Esophagus squamous epithelium (tissue), 5 donors: ENCODE data around the gene SLC9B1. TPM values are rescaled to one million over a fixed set of nuclear protein-coding genes. Genes with fewer than 3 reads are reported as not detected.
A peak's percentile ranks its signal among the peaks of the same experiment; 100 is the strongest.
"Not testable (repeated sequence)": the region's sequence is repeated elsewhere in the genome, so short reads cannot be mapped to it uniquely, and the experiment has no call there.

Experiments
- DNase-seq: peaks from one replicate; lab custom pipeline; 2025; lab: John Stamatoyannopoulos, UW
- H3K27ac ChIP-seq, 4 donors: fragments of 200-600 bp; sonication (generic); one replicate each; pipeline ENCODE4 v1.5.1; 2016 to 2019; ENCODE audit warnings: mild to moderate bottlenecking in 1 of 4
- H3K27me3 ChIP-seq, 4 donors: fragments of 200-600 bp; sonication (generic); 1 replicate in 3 of 4; 2 replicates in 1 of 4; pipeline versions ENCODE4 v1.5.1 to v1.6.0; 2017 to 2021; ENCODE audit warnings: antibody characterized with exemption in 1 of 4
- H3K36me3 ChIP-seq, 3 donors: fragments of 200-600 bp; sonication (generic); one replicate each; pipeline ENCODE4 v1.5.1; 2016 to 2019
- H3K4me1 ChIP-seq, 3 donors: fragments of 200-600 bp; sonication (generic); one replicate each; pipeline ENCODE4 v1.5.1; 2017 to 2019
- H3K4me3 ChIP-seq, 4 donors: fragments of 200-600 bp; sonication (generic); 1 replicate in 3 of 4; 2 replicates in 1 of 4; pipeline ENCODE4 v1.5.1; 2016 to 2019; ENCODE audit warnings: mild to moderate bottlenecking in 2 of 4, moderate library complexity in 1 of 4
- H3K9me3 ChIP-seq, 3 donors: fragments of 200-600 bp; sonication (generic); one replicate each; pipeline ENCODE4 v1.5.1; 2016 to 2019
- CTCF ChIP-seq, 6 experiments: fragments of 450-650 bp in 4 of 6; fragments of 200-600 bp in 2 of 6; sonication (generic) in 2 of 6; IDR thresholded peaks; one replicate each; pipeline ENCODE4 v1.5.1; 2016 to 2019; ENCODE audit warnings: antibody characterized with exemption in 6 of 6, mild to moderate bottlenecking in 4 of 6, moderate library complexity in 4 of 6
- POLR2A ChIP-seq, 4 donors: fragments of 450-650 bp; IDR thresholded peaks; one replicate each; pipeline ENCODE4 v1.6.1; 2017; ENCODE audit warnings: antibody characterized with exemption in 4 of 4, mild to moderate bottlenecking in 4 of 4, moderate library complexity in 3 of 4
- WGBS, 2 donors: methylation state at CpG; one replicate each; pipeline ENCODE4 v1.1.5; 2018; 5-methylcytosine and 5-hydroxymethylcytosine counted together
- intact Hi-C: fragments of 100-400 bp; cut with DNase I; formaldehyde crosslinking; loops from one replicate; pipeline ENCODE4 v1.15.0; 2022
- total RNA-seq, 4 donors: library from RNA; depleted of rRNA; stranded (reverse); fragments of >200 nt; gene quantifications; one replicate each; pipeline ENCODE4 v1.1.0, GENCODE V29; 2016
- donor health status: DM: yes; HTN: yes; CAD: no.

The SLC9B1 gene
- total RNA-seq, 4 donors from 2014 or later, result 0.49 to 0.76 TPM; not detected in 2

DNA sequence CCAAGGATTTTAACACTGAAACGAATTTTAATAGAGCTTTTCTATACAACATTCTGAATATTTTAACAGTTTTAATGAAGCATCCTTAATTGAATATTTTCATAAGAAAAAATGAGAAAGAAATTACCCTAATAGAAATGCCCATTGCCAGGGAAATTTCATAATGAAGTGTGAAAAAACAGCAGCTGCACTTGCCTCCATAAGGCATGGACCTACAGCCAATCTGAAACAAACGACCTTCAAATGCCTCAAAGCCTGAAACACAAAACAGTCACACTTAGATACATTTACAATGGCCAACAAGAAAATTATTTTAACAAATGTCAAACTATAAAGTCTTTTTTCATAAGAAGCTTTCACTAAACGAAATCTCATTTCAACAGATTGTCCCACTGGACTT, 74.4 kb downstream of the SLC9B1 start:
- no peaks in the 10 kb centered on the region for H3K9me3 ChIP-seq
- no peak overlapping the region for H3K27ac ChIP-seq
- no peak overlapping the region for H3K4me3 ChIP-seq
- TF ChIP-seq CTCF (IDR thresholded peaks at IDR 0.05) (no peak), POLR2A (IDR thresholded peaks at IDR 0.05) (no peak)
- H3K4me1 ChIP-seq, result no peaks in the 10 kb centered on the region
- DNase-seq, result no peak
- 63 to 70% methylated on average over 3 of the region's 3 CpGs for WGBS, 2 donors
- intact Hi-C loops, result no loop called here
- H3K36me3 ChIP-seq, result no peaks in the 10 kb centered on the region
- no peaks in the 10 kb centered on the region for H3K27me3 ChIP-seq

GRCh38 chr4:102938063-102938462, 81.4 kb downstream of the SLC9B1 start:
- H3K9me3 ChIP-seq, H3K27me3 ChIP-seq, H3K4me3 ChIP-seq, H3K27ac ChIP-seq, H3K36me3 ChIP-seq, H3K4me1 ChIP-seq, DNase-seq, intact Hi-C loops: not testable (repeated sequence)
- 73 to 83% methylated on average over 2 of the region's 2 CpGs for WGBS, 2 donors

GRCh38 chr4:102935716-102936115, 83.8 kb downstream of the SLC9B1 start:
- 79 to 82% methylated on average over 2 of the region's 2 CpGs for whole genome bisulfite sequencing, 2 donors
- H3K4me1 ChIP-seq, result no peaks in the 10 kb centered on the region
- H3K4me3 ChIP-seq, result no peak overlapping the region
- H3K27ac ChIP-seq, result no peak overlapping the region
- intact Hi-C loops, result no loop called here
- no peaks in the 10 kb centered on the region for H3K27me3 ChIP-seq
- no peak for TF ChIP-seq POLR2A (IDR thresholded peaks at IDR 0.05)
- no peak for TF ChIP-seq CTCF (IDR thresholded peaks at IDR 0.05)
- no peaks in the 10 kb centered on the region for H3K9me3 ChIP-seq
- DNase-seq, result no peak
- no peaks in the 10 kb centered on the region for H3K36me3 ChIP-seq

DNA sequence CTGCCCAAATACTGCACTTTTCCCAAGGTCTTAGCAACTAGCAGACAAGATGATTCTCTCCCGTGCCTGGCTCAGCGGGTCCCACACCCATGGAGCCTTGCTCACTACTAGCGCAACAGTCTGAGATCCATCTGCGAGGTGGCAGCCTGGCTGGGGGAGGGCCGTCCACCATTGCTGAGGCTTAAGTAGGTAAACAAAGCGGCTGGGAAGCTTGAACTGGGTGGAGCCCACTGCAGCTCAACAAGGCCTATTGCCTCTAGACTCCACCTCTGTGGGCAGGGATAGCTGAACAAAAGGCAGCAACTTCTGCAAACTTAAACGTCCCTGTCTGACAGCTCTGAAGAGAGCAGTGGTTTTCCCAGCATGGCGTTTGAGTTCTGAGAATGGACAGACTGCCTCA, 99.8 kb downstream of the SLC9B1 start:
- H3K9me3 ChIP-seq, H3K36me3 ChIP-seq, H3K27me3 ChIP-seq, DNase-seq, H3K4me1 ChIP-seq, H3K4me3 ChIP-seq, intact Hi-C loops, H3K27ac ChIP-seq: not testable (repeated sequence)
- WGBS, 2 donors, result 40 to 60% methylated on average over 1 to 2 of the region's 8 CpGs

DNA sequence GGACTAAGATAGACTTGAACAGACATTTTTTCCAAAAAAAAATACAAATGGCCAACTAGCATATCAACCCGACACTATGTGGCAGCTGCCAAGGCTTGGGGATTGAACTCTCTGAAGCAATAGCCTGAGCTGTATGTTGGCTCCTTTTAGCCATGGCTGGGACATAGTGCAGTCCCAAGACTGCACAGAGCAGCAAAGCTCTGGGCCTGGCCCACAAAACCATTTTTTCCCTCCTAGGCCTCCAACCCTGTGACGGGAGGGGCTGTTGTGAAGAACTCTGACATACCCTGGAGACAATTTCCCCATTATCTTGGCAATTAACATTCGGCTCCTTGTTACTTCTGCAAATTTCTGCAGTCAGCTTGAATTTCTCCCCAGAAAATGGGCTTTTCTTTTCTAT, 100.6 kb downstream of the SLC9B1 start:
- TF ChIP-seq POLR2A (IDR thresholded peaks at IDR 0.05) (no peak), CTCF (IDR thresholded peaks at IDR 0.05) (no peak)
- WGBS, 2 donors, result 90 to 93% methylated on average over 3 of the region's 3 CpGs
- DNase-seq, result no peak
- Histone ChIP-seq H3K9me3 (no peaks in the 10 kb centered on the region), H3K4me1 (no peaks in the 10 kb centered on the region), H3K27ac (no peak overlapping the region), H3K27me3 (no peaks in the 10 kb centered on the region), H3K4me3 (no peak overlapping the region), H3K36me3 (no peaks in the 10 kb centered on the region)
- intact Hi-C loops, result no loop called here

GRCh38 chr4:102901804-102902203, 117.7 kb downstream of the SLC9B1 start:
- Histone ChIP-seq H3K27me3 (no peaks in the 10 kb centered on the region), H3K27ac (no peak overlapping the region), H3K4me3 (no peak overlapping the region), H3K36me3 (no peaks in the 10 kb centered on the region), H3K4me1 (no peaks in the 10 kb centered on the region), H3K9me3 (no peaks in the 10 kb centered on the region)
- no peak for DNase-seq
- 53 to 70% methylated on average over 2 of the region's 2 CpGs for WGBS, 2 donors
- intact Hi-C loops, result no loop called here
- no peak for TF ChIP-seq CTCF (IDR thresholded peaks at IDR 0.05)
- no peak for TF ChIP-seq POLR2A (IDR thresholded peaks at IDR 0.05)

DNA sequence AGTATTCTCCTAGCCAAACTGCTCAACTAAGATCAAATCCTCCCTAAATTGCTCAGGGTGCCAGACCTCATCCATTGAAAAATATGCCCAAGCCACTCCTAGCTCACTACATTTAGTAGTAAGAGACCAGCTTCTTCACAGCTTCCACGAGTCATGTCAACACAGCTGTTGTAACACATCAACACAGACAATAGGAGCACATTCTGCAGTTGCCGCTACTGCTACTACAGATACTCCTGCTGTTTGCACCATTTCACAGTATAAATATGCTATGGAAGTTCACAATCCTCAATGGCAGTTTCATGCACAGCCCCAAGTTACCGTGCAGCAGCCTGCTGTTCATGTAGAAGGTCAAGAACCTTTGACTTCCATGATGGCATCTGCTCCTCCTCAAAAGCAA, 121.9 kb downstream of the SLC9B1 start:
- H3K4me1 ChIP-seq, H3K27me3 ChIP-seq, H3K4me3 ChIP-seq, H3K9me3 ChIP-seq, H3K36me3 ChIP-seq, intact Hi-C loops, H3K27ac ChIP-seq, DNase-seq: not testable (repeated sequence)
- WGBS, 2 donors, result 80 to 83% methylated on average over 3 of the region's 3 CpGs

GRCh38 chr4:102896547-102896946, 123.0 kb downstream of the SLC9B1 start:
- intact Hi-C loops, H3K36me3 ChIP-seq, H3K27ac ChIP-seq, H3K9me3 ChIP-seq, H3K4me1 ChIP-seq, H3K27me3 ChIP-seq, DNase-seq, H3K4me3 ChIP-seq: not testable (repeated sequence)
- WGBS, 2 donors, result 83 to 89% methylated on average over 5 of the region's 5 CpGs

DNA sequence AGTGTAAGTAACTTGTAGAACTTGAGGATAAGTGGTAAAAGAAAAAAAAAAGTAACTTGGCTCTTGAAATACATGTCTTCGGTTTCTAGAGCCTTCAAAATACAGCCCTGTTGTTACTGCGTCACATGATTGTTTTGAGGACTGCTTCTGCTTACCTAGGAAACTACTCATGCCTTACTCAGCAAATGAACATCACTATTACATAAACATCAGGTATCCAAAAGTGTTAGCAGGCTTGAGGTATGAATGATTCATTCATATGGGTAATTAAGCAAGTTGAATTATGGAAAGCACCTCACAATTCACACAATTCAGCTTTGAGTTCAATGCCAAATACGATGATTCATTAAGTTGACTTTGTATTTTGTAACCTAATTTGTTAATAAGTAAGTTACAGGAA, 129.6 kb downstream of the SLC9B1 start:
- intact Hi-C loops, DNase-seq, H3K4me3 ChIP-seq, H3K9me3 ChIP-seq, H3K36me3 ChIP-seq, H3K4me1 ChIP-seq, H3K27me3 ChIP-seq: not testable (repeated sequence)
- WGBS, 2 donors, result 36 to 45% methylated on average over 3 of the region's 3 CpGs
- H3K27ac ChIP-seq, result peak overlapping the region in 1 of 4 donors; percentile 9

- H3K4me1 ChIP-seq, H3K27me3 ChIP-seq, H3K4me3 ChIP-seq, H3K27ac ChIP-seq, H3K36me3 ChIP-seq, intact Hi-C loops, H3K9me3 ChIP-seq, DNase-seq: not testable (repeated sequence)
- WGBS, 2 donors, result 93 to 100% methylated on average over 2 of the region's 2 CpGs
These were observed 130.9 kb downstream of the SLC9B1 start for GRCh38 chr4:102888570-102888969.
